GM23338 (cell line): ENCODE results near the gene PCSK5. TPM values are rescaled to one million over a fixed set of nuclear protein-coding genes. Genes with fewer than 3 reads are reported as not detected.

ENCODE experiments used
- ATAC-seq: fragments of 200-7000 bp; cut with Tn5 transposase; 3 replicates; pipeline ENCODE4 v1.9.1; 2020
- DNase-seq: peaks from one replicate; pipeline ENCODE4 v3.0.0-alpha.2; 2015; ENCODE audit warnings: low spot score
- H2AFZ ChIP-seq: fragments of 200-600 bp; sonication (generic); 2 replicates; pipeline ENCODE4 v1.8.0; 2016; ENCODE audit warnings: antibody characterized with exemption, mild to moderate bottlenecking, moderate library complexity
- H3F3A ChIP-seq: fragments of 200-600 bp; sonication (generic); replicated peaks from 2 replicates; pipeline ENCODE4 v1.8.0; 2017; ENCODE audit warnings: antibody characterized with exemption, mixed run types, low read depth
- H3K27ac ChIP-seq: fragments of 200-600 bp; sonication (generic); 2 replicates; pipeline ENCODE4 v1.6.1; 2016; ENCODE audit warnings: low read depth
- H3K27me3 ChIP-seq: fragments of 200-600 bp; sonication (generic); 2 replicates; pipeline ENCODE4 v1.8.0; 2016; ENCODE audit warnings: mild to moderate bottlenecking, mixed run types, moderate library complexity; ENCODE audit not compliant: insufficient read depth
- H3K36me3 ChIP-seq: fragments of 200-600 bp; sonication (generic); 2 replicates; pipeline ENCODE4 v1.8.0; 2016; ENCODE audit warnings: mild to moderate bottlenecking; ENCODE audit not compliant: insufficient read depth
- H3K4me1 ChIP-seq: fragments of 200-600 bp; sonication (generic); 2 replicates; pipeline ENCODE4 v1.8.0; 2016; ENCODE audit warnings: mild to moderate bottlenecking, moderate library complexity; ENCODE audit not compliant: insufficient read depth
- H3K4me2 ChIP-seq: fragments of 200-600 bp; sonication (generic); 2 replicates; pipeline ENCODE4 v1.7.1; 2017; ENCODE audit warnings: mixed run types
- H3K4me3 ChIP-seq: fragments of 200-600 bp; sonication (generic); 2 replicates; pipeline ENCODE4 v1.6.1; 2016; ENCODE audit warnings: mixed run types
- H3K79me2 ChIP-seq: fragments of 200-600 bp; sonication (generic); replicated peaks from 2 replicates; pipeline ENCODE4 v1.8.0; 2017; ENCODE audit warnings: mild to moderate bottlenecking; ENCODE audit not compliant: insufficient read depth
- H3K9me2 ChIP-seq: fragments of 200-600 bp; sonication (generic); 2 replicates; pipeline ENCODE4 v1.8.0; 2017; ENCODE audit not compliant: insufficient read depth
- H4K20me1 ChIP-seq: fragments of 200-600 bp; sonication (generic); replicated peaks from 2 replicates; pipeline ENCODE4 v1.8.0; 2017; ENCODE audit warnings: mild to moderate bottlenecking; ENCODE audit not compliant: insufficient read depth
- H3K27ac Mint-ChIP-seq: 2 replicates; pipeline ENCODE4 v1.8.0; 2020; ENCODE audit warnings: inconsistent platforms, mild to moderate bottlenecking, moderate library complexity, mixed read lengths
- H3K27me3 Mint-ChIP-seq: 3 replicates; pipeline ENCODE4 v1.8.0; 2022; ENCODE audit warnings: low read depth, mild to moderate bottlenecking, moderate library complexity, mixed read lengths, inconsistent platforms; ENCODE audit not compliant: insufficient read depth, poor library complexity
- H3K36me3 Mint-ChIP-seq: 3 replicates; pipeline ENCODE4 v1.8.0; 2021; ENCODE audit warnings: low read depth, mild to moderate bottlenecking, inconsistent platforms, moderate library complexity, mixed read lengths
- H3K4me1 Mint-ChIP-seq: 3 replicates; pipeline ENCODE4 v1.8.0; 2020; ENCODE audit warnings: mild to moderate bottlenecking, inconsistent platforms, mixed read lengths
- H3K4me3 Mint-ChIP-seq: 3 replicates; pipeline ENCODE4 v1.8.0; 2021; ENCODE audit warnings: moderate library complexity, mild to moderate bottlenecking, inconsistent platforms, mixed read lengths
- H3K9me3 Mint-ChIP-seq: 3 replicates; pipeline ENCODE4 v1.8.0; 2020; ENCODE audit warnings: moderate library complexity, mild to moderate bottlenecking, inconsistent platforms, mixed read lengths
- CREB1 ChIP-seq: fragments of 250-450 bp; sonication (Bioruptor Pico); IDR thresholded peaks from 2 replicates; pipeline ENCODE4 v1.5.0; 2020; ENCODE audit warnings: low read depth, mild to moderate bottlenecking, moderate library complexity
- CTCF ChIP-seq, 2 experiments: fragments of 200-600 bp in 1 of 2; sonication (generic) in 1 of 2; conservative IDR thresholded peaks; 2 replicates each; pipeline versions ENCODE4 v1.5.1 to v1.6.1; 2016 to 2017; ENCODE audit warnings: antibody characterized with exemption in 2 of 2, low read depth in 2 of 2, mild to moderate bottlenecking in 2 of 2, moderate library complexity in 1 of 2
- ETS1 ChIP-seq: IDR thresholded peaks from 2 replicates; pipeline ENCODE4 v1.6.1; 2016; ENCODE audit warnings: antibody characterized with exemption
- EZH2 ChIP-seq: fragments of 200-600 bp; sonication (generic); IDR thresholded peaks from one replicate; pipeline ENCODE4 v1.8.0; 2017; ENCODE audit warnings: antibody characterized with exemption, mild to moderate bottlenecking, low read depth; ENCODE audit not compliant: unreplicated experiment
- EZH2phosphoT487 ChIP-seq: fragments of 200-600 bp; sonication (generic); IDR thresholded peaks from one replicate; pipeline ENCODE4 v1.8.1; 2018; ENCODE audit warnings: antibody characterized with exemption; ENCODE audit not compliant: unreplicated experiment
- JUNB ChIP-seq: IDR thresholded peaks from one replicate; pipeline ENCODE4 v1.6.1; 2016; ENCODE audit warnings: antibody characterized with exemption; ENCODE audit not compliant: unreplicated experiment
- NANOG ChIP-seq: IDR thresholded peaks from 2 replicates; pipeline ENCODE4 v1.6.1; 2016; ENCODE audit warnings: antibody characterized with exemption, borderline replicate concordance
- POLR2AphosphoS5 ChIP-seq: IDR thresholded peaks from 2 replicates; pipeline ENCODE4 v1.6.1; 2016; ENCODE audit warnings: antibody characterized with exemption, low read depth
- REST ChIP-seq: IDR thresholded peaks from one replicate; pipeline ENCODE4 v1.6.1; 2018; ENCODE audit warnings: antibody characterized with exemption; ENCODE audit not compliant: unreplicated experiment
- STAT1 ChIP-seq: IDR thresholded peaks from one replicate; pipeline ENCODE4 v1.6.1; 2016; ENCODE audit warnings: antibody characterized with exemption; ENCODE audit not compliant: unreplicated experiment
- ZNF114 ChIP-seq: fragments of 250-450 bp; sonication (Bioruptor Pico); IDR thresholded peaks from 2 replicates; pipeline ENCODE4 v1.5.0; 2020; ENCODE audit warnings: mild to moderate bottlenecking, moderate library complexity
- ZNF331 ChIP-seq: fragments of 250-450 bp; sonication (Bioruptor Pico); IDR thresholded peaks from 2 replicates; pipeline ENCODE4 v1.5.0; 2020; ENCODE audit warnings: low read depth, mild to moderate bottlenecking, moderate library complexity
- ZNF462 ChIP-seq: fragments of 250-450 bp; sonication (Bioruptor Pico); IDR thresholded peaks from 2 replicates; pipeline ENCODE4 v1.5.0; 2020; ENCODE audit warnings: mild to moderate bottlenecking, moderate library complexity
- polyA plus RNA-seq: library from polyadenylated mRNA; unstranded; fragments of >200 nt; fragmentation: Nextera tagmentation; extraction: Ambion mirVana; gene quantifications from 2 replicates; pipeline ENCODE4 v1.2.1, GENCODE V29; 2016
- total RNA-seq: library from RNA; depleted of rRNA; stranded (reverse); fragments of >200 nt; shearing (Covaris generic); gene quantifications from 2 replicates; pipeline ENCODE4 v1.2.3, GENCODE V29; 2014

Gene PCSK5
- total and polyA plus RNA-seq, 2 experiments from 2014 or later = 12.3 to 34.8 TPM

- no peak for TF ChIP-seq EZH2
- no peak for TF ChIP-seq NANOG
- no peak for TF ChIP-seq EZH2phosphoT487
These were observed 142.4 kb downstream of the PCSK5 start (continued) for GRCh38 chr9:76032797-76033373.

GRCh38 chr9:76034049-76034448 lies 143.6 kb downstream of the PCSK5 start:
- no peak for ATAC-seq
- no peak overlapping the region for H3K4me3 Mint-ChIP-seq
- peaks cover 42% of the 10 kb centered on the region for H3K4me1 Mint-ChIP-seq
- H3K36me3 ChIP-seq = peaks cover 9% of the 10 kb centered on the region; the same call in 1 of the 2 replicates
- H3K27me3 ChIP-seq = no peaks in the 10 kb centered on the region
- H3K4me1 ChIP-seq = peaks cover 27% of the 10 kb centered on the region
- H3K9me3 Mint-ChIP-seq = no peaks in the 10 kb centered on the region; the same call in 2 of the 3 replicates
- H4K20me1 ChIP-seq = no peaks in the 10 kb centered on the region
- TF ChIP-seq NANOG (no peak), ZNF462 (CRISPR knock-in tag) (no peak), ETS1 (no peak), EZH2 (no peak), JUNB (no peak), ZNF331 (CRISPR knock-in tag) (no peak), STAT1 (no peak), CTCF (conservative IDR thresholded peaks at IDR 0.05; ENCODE audit: low read depth in 2 of 2) (no peak), POLR2AphosphoS5 (no peak), REST (no peak), EZH2phosphoT487 (no peak), CREB1 (CRISPR knock-in tag) (no peak), ZNF114 (CRISPR knock-in tag) (no peak)
- H3K27me3 Mint-ChIP-seq = peaks cover 2% of the 10 kb centered on the region
- no peak overlapping the region for H2AFZ ChIP-seq
- no peaks in the 10 kb centered on the region for H3F3A ChIP-seq
- DNase-seq = no peak
- no peak overlapping the region for H3K27ac ChIP-seq
- H3K9me2 ChIP-seq = no peaks in the 10 kb centered on the region
- no peaks in the 10 kb centered on the region for H3K79me2 ChIP-seq
- H3K27ac Mint-ChIP-seq = no peak overlapping the region; the same call in 1 of the 2 replicates
- H3K4me2 ChIP-seq = no peak overlapping the region
- no peak overlapping the region for H3K4me3 ChIP-seq
- peaks cover 13% of the 10 kb centered on the region; the same call in 2 of the 3 replicates for H3K36me3 Mint-ChIP-seq
